Vagina (tissue), 2 donors: ENCODE measurements around the gene GORASP1.
A peak's percentile ranks its signal among the peaks of the same experiment; 100 is the strongest.

Experiments
- CTCF ChIP-seq, 3 experiments: fragments of 450-650 bp in 2 of 3; fragments of 200-600 bp in 1 of 3; sonication (generic) in 1 of 3; IDR thresholded peaks; one replicate each; pipeline ENCODE4 v1.5.1; 2017 to 2019; ENCODE audit warnings: antibody characterized with exemption in 3 of 3, mild to moderate bottlenecking in 2 of 3, moderate library complexity in 2 of 3
- POLR2A ChIP-seq, 2 donors: fragments of 450-650 bp; IDR thresholded peaks; one replicate each; pipeline ENCODE4 v1.6.1; 2017; ENCODE audit warnings: antibody characterized with exemption in 2 of 2, mild to moderate bottlenecking in 2 of 2, moderate library complexity in 2 of 2
- POLR2AphosphoS5 ChIP-seq, 2 donors: sonication (generic); formaldehyde crosslinking; IDR thresholded peaks; one replicate each; pipeline ENCODE4 v1.9.0; 2017; ENCODE audit warnings: antibody characterized with exemption in 2 of 2, mild to moderate bottlenecking in 2 of 2, low read depth in 1 of 2; ENCODE audit not compliant: insufficient read depth in 1 of 2

- TF ChIP-seq CTCF (IDR thresholded peaks at IDR 0.05) (no peak), POLR2A (IDR thresholded peaks at IDR 0.05) (no peak), POLR2AphosphoS5 (IDR thresholded peaks at IDR 0.05; ENCODE audit: insufficient read depth in 1 of 2, low read depth in 1 of 2) (peak in 1 of 2 donors; percentile 31)
Observed at GRCh38 chr3:39142067-39142466, 34.6 kb upstream of the GORASP1 start.
